HG03565 (cell line): Measurements from ENCODE around the gene TBC1D8.

Experiments used
- ATAC-seq: cut with Tn5 transposase; IDR thresholded peaks from one replicate; pipeline ENCODE4 v1.9.1; 2021; ENCODE audit warnings: mild to moderate bottlenecking, moderate library complexity; ENCODE audit not compliant: unreplicated experiment

The TBC1D8 gene

GRCh38 chr2:100983684-100984310 lies 167.4 kb downstream of the TBC1D8 start:
- ATAC-seq, result no peak

GRCh38 chr2:100983201-100983600 lies 168.0 kb downstream of the TBC1D8 start:
- no peak for ATAC-seq

- no peak for ATAC-seq
These were observed 168.7 kb downstream of the TBC1D8 start for GRCh38 chr2:100982431-100982861.

- ATAC-seq, result no peak
These were observed 170.2 kb downstream of the TBC1D8 start for GRCh38 chr2:100981011-100981410.

GRCh38 chr2:100980046-100980445 lies 171.1 kb downstream of the TBC1D8 start:
- ATAC-seq, result no peak

- no peak for ATAC-seq
These were observed 172.5 kb downstream of the TBC1D8 start for GRCh38 chr2:100978582-100979191.

- ATAC-seq, result no peak
These were observed 173.7 kb downstream of the TBC1D8 start for GRCh38 chr2:100977511-100977910.

GRCh38 chr2:100976645-100977391 lies 174.4 kb downstream of the TBC1D8 start:
- ATAC-seq, result peak; percentile 79

GRCh38 chr2:100976061-100976460 lies 175.1 kb downstream of the TBC1D8 start:
- no peak for ATAC-seq

- no peak for ATAC-seq
These were observed 175.7 kb downstream of the TBC1D8 start for GRCh38 chr2:100975521-100975785.

GRCh38 chr2:100974712-100975520 lies 176.3 kb downstream of the TBC1D8 start:
- no peak for ATAC-seq

GRCh38 chr2:100972452-100972851 lies 178.7 kb downstream of the TBC1D8 start:
- ATAC-seq, result no peak

GRCh38 chr2:100971221-100971620 lies 180.0 kb downstream of the TBC1D8 start:
- no peak for ATAC-seq

GRCh38 chr2:100969998-100970397 lies 181.2 kb downstream of the TBC1D8 start:
- ATAC-seq, result no peak

GRCh38 chr2:100968146-100969145 lies 182.7 kb downstream of the TBC1D8 start:
- ATAC-seq, result no peak

GRCh38 chr2:100967716-100968115 lies 183.5 kb downstream of the TBC1D8 start:
- no peak for ATAC-seq

GRCh38 chr2:100965596-100965995 lies 185.6 kb downstream of the TBC1D8 start:
- ATAC-seq, result no peak

GRCh38 chr2:100964681-100965169 lies 186.5 kb downstream of the TBC1D8 start:
- ATAC-seq, result no peak

GRCh38 chr2:100964222-100964621 lies 187.0 kb downstream of the TBC1D8 start:
- ATAC-seq, result no peak

GRCh38 chr2:100963026-100963375 lies 188.2 kb downstream of the TBC1D8 start:
- no peak for ATAC-seq
